ENCODE data around the gene DNPH1. TPM values are rescaled to one million over a fixed set of nuclear protein-coding genes. Genes with fewer than 3 reads are reported as not detected.

The DNPH1 gene
- total and polyA plus RNA-seq, 9 of the 15 experiments (the other 6 are each of a cell fraction or from before 2014, with no cell fraction given), result 7.3 to 300 (median 68.7) TPM

DNA sequence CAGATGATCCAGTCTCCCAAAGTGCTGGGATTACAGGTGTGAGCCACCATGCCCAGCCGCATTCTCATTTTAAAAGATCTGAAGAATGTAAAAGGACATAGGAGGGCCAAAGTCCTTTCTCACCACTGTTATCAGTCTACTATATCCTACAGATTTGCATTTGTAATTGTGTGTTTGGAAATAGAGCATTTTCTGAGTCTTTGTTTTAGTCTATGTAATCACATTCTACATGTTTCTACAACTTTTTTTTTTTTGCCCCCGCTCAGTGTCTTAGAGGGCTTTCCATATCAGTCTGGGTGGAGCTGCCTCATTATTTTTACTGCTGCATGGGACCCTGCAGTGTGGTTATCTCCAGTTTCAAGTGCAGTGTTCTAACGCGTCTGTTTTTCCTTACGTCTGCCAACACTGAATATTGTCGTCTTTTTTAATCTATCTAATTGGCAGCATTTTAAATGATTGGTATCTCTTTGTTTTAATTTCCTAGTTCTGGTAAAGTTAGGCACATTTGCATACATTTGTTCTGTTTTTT is 39.4 kb downstream of the DNPH1 start (continued):
- TF ChIP-seq ZNF277 (CRISPR knock-in tag; IDR thresholded peaks at IDR 0.05; ENCODE audit: borderline replicate concordance), result no peak
- TF ChIP-seq ZNF384 (IDR thresholded peaks at IDR 0.05; ENCODE audit: low read depth, low read length), result 0 out of 2 replicates have a peak, but pooled peaks have one; percentile 45
- peak; percentile 30 for TF ChIP-seq ZNF316 (IDR thresholded peaks at IDR 0.05)
- TF ChIP-seq CBX2 (IDR thresholded peaks at IDR 0.05; ENCODE audit: insufficient read depth, low read length, poor library complexity, severe bottlenecking), result no peak
- no peak for TF ChIP-seq ZNF347 (CRISPR knock-in tag; IDR thresholded peaks at IDR 0.05; ENCODE audit: low read depth)
- 0 out of 2 replicates have a peak, but pooled peaks have one; percentile 37 for TF ChIP-seq SMARCE1 (IDR thresholded peaks at IDR 0.05)
- 0 out of 2 replicates have a peak, but pooled peaks have one; percentile 9 for TF ChIP-seq TAL1 (IDR thresholded peaks at IDR 0.05)
- no peak for TF ChIP-seq RBM14 (IDR thresholded peaks at IDR 0.05; ENCODE audit: borderline replicate concordance, insufficient read depth, low read depth, low read length)

DNA sequence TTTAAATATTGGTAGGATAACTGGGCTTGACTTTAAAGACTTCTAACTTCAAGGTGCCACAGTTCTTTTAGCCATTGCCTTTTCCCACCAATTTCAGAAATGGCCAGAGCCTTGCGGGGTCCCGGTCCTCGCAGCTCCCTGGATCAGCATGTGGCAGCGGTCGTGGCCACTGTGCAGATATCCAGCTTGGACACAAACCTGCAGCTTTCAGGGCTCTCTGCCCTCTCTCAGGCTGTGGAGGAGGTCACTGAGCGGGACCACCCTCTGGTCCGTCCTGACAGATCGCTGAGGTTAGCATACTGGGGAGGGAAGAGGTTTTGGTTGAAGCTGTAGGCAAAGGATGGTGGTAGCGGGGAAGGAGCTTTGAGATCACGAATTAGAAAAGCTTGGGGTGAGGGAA is 40.9 kb downstream of the DNPH1 start:
- DNase-seq (ENCODE audit: extremely low read depth in 1 of 4, low spot score in 3 of 4) (no peak), FAIRE-seq (no peak), ATAC-seq (no peak)
- H2AFZ ChIP-seq (ENCODE audit: low read depth, low read length), result no peak overlapping the region
- no peak overlapping the region for H3K27ac ChIP-seq (ENCODE audit: extremely low read depth, low read depth, low read length)
- H3K9me1 ChIP-seq (ENCODE audit: control insufficient read depth, insufficient read depth, low read length), result no peaks in the 10 kb centered on the region
- TF ChIP-seq FOXJ2 (tag; IDR thresholded peaks at IDR 0.05) (no peak), NRF1 (conservative IDR thresholded peaks at IDR 0.05 in 1 of 2, IDR thresholded peaks at IDR 0.05 in 1 of 2) (no peak), ZFX (CRISPR knock-in tag; IDR thresholded peaks at IDR 0.05) (no peak), ZNF586 (CRISPR knock-in tag; conservative IDR thresholded peaks at IDR 0.05) (no peak), ATF2 (CRISPR knock-in tag; IDR thresholded peaks at IDR 0.05) (no peak), TAF9B (IDR thresholded peaks at IDR 0.05; ENCODE audit: partially characterized antibody) (no peak), MXI1 (IDR thresholded peaks at IDR 0.05; ENCODE audit: low read depth, low read length) (no peak), NFIX (CRISPR knock-in tag; IDR thresholded peaks at IDR 0.05; ENCODE audit: low read depth) (no peak)
- H3K9me3 ChIP-seq (replicated peaks; ENCODE audit: control insufficient read depth, insufficient read depth, low read depth, low read length), result no peaks in the 10 kb centered on the region
- intact Hi-C loops (cut with micrococcal nuclease), result no loop called here
- ChIA-PET POLR2A (interaction anchor here (0.6 to 1.5 kb wide), 5 partner anchors 14 to 33 kb away, joined by 3 to 5 read pairs (median 4); no protein-coding TSS in a partner anchor), CTCF (ENCODE audit: low intra/inter-chr PET ratio) (no interaction called here)
- no peaks in the 10 kb centered on the region for H4K20me1 ChIP-seq (replicated peaks; ENCODE audit: control insufficient read depth, insufficient read depth, low read length)
- H3K9ac ChIP-seq (ENCODE audit: insufficient read depth in 1 of 2, low read depth in 2 of 2, low read length in 2 of 2), result peak overlapping the region in 1 of 2 experiments; percentile 18; a peak in 1 of 4 replicates
- H3K36me3 ChIP-seq (ENCODE audit: control insufficient read depth, insufficient read depth, low read length), result peaks cover 46% of the 10 kb centered on the region
- in situ Hi-C loops (cut with MboI), result no loop called here
- H3K79me2 ChIP-seq (ENCODE audit: control insufficient read depth, insufficient read depth, low read length), result peaks cover 9% of the 10 kb centered on the region; the same call in 2 of the 3 replicates
- H3K4me1 ChIP-seq (replicated peaks in 1 of 2; ENCODE audit: control insufficient read depth in 2 of 2, insufficient read depth in 2 of 2, low read length in 2 of 2), result peaks cover 12 to 21% of the 10 kb centered on the region in 2 experiments
- H3K4me2 ChIP-seq (ENCODE audit: insufficient read depth, low read length), result no peak overlapping the region
- H3K4me3 ChIP-seq, result no peak overlapping the region
- no peaks in the 10 kb centered on the region for H3K27me3 ChIP-seq (ENCODE audit: control insufficient read depth in 2 of 2, insufficient read depth in 2 of 2, low read length in 2 of 2)
- BruUV-seq (replicated peaks), result no TSS peak
- WGBS (ENCODE audit: insufficient coverage, low coverage, missing lambda C conversion rate), result 90% methylated on average over 10 of the region's 10 CpGs
